Bronchial epithelial cell (primary cell): ENCODE results near the gene MT1G. TPM values are rescaled to one million over a fixed set of nuclear protein-coding genes. Genes with fewer than 3 reads are reported as not detected.
A peak's percentile ranks its signal among the peaks of the same experiment; 100 is the strongest.

ENCODE experiments used
- DNase-seq: peaks from one replicate; pipeline ENCODE4 v3.0.0-alpha.2; 2010; ENCODE audit warnings: low read depth
- FAIRE-seq: peaks from 2 replicates; lab custom pipeline; 2011; peaks lifted over from hg19 to GRCh38; lab: Jason Lieb, UNC
- H3K27me3 ChIP-seq: 2 replicates; pipeline ENCODE4 v1.5.1; 2011; ENCODE audit warnings: low read length; ENCODE audit not compliant: control insufficient read depth, insufficient read depth
- H3K36me3 ChIP-seq: 2 replicates; pipeline ENCODE4 v1.5.1; 2011; ENCODE audit warnings: low read length; ENCODE audit not compliant: control insufficient read depth, insufficient read depth
- H3K4me3 ChIP-seq: 2 replicates; pipeline ENCODE4 v1.5.1; 2011; ENCODE audit warnings: mild to moderate bottlenecking, low read depth, low read length, control low read depth
- CTCF ChIP-seq: IDR thresholded peaks from 2 replicates; pipeline ENCODE4 v1.5.1; 2011; ENCODE audit warnings: mild to moderate bottlenecking, moderate library complexity, low read length, control low read depth, inconsistent platforms; ENCODE audit not compliant: insufficient read depth, severe bottlenecking
- total RNA-seq: library from RNA; depleted of rRNA; stranded (reverse); fragments of >200 nt; gene quantifications from 2 replicates; pipeline ENCODE4 v1.2.1, GENCODE V29; 2014

The MT1G gene
- total RNA-seq, 1 donor from 2014 or later = not detected

GRCh38 chr16:56643833-56644232 lies 24.0 kb downstream of the MT1G start:
- DNase-seq (no peak), FAIRE-seq (no peak)
- no peak overlapping the region for H3K4me3 ChIP-seq
- H3K36me3 ChIP-seq = no peaks in the 10 kb centered on the region
- TF ChIP-seq CTCF = no peak
- H3K27me3 ChIP-seq = peaks cover 4% of the 10 kb centered on the region

GRCh38 chr16:56643080-56643778 lies 24.6 kb downstream of the MT1G start:
- FAIRE-seq (no peak), DNase-seq (peak; percentile 64)
- peak overlapping the region; percentile 15 for H3K4me3 ChIP-seq

GRCh38 chr16:56641166-56641565 lies 26.7 kb downstream of the MT1G start:
- TF ChIP-seq CTCF = no peak
- no peak overlapping the region for H3K4me3 ChIP-seq
- DNase-seq (no peak), FAIRE-seq (no peak)
- peaks cover 7% of the 10 kb centered on the region for H3K27me3 ChIP-seq
- H3K36me3 ChIP-seq = no peaks in the 10 kb centered on the region

More at GRCh38 chr16:56643080-56643778, 24.6 kb downstream of the MT1G start:
- Histone ChIP-seq H3K27me3 (no peaks in the 10 kb centered on the region), H3K36me3 (no peaks in the 10 kb centered on the region)
- peak; percentile 61 for TF ChIP-seq CTCF

- no peak for DNase-seq
- no peak for FAIRE-seq
- Histone ChIP-seq H3K27me3 (peaks cover 17% of the 10 kb centered on the region), H3K4me3 (no peak overlapping the region), H3K36me3 (no peaks in the 10 kb centered on the region)
- TF ChIP-seq CTCF = no peak
Measured at GRCh38 chr16:56640076-56640475, 27.8 kb downstream of the MT1G start.

- Histone ChIP-seq H3K36me3 (no peaks in the 10 kb centered on the region), H3K4me3 (no peak overlapping the region), H3K27me3 (peaks cover 20% of the 10 kb centered on the region)
- FAIRE-seq (no peak), DNase-seq (no peak)
- TF ChIP-seq CTCF = no peak
Measured at GRCh38 chr16:56639045-56639444, 28.8 kb downstream of the MT1G start.
